Upper lobe of left lung (tissue), 6 donors: Measurements from ENCODE around the gene HIVEP3. TPM values are rescaled to one million over a fixed set of nuclear protein-coding genes. Genes with fewer than 3 reads are reported as not detected.

Experiments used
- ATAC-seq, 2 donors: fragments of 200-7000 bp; cut with Tn5 transposase; one replicate each; pipeline ENCODE4 v1.9.1; 2022; ENCODE audit warnings: mild to moderate bottlenecking in 2 of 2, moderate library complexity in 2 of 2; ENCODE audit not compliant: low FRiP score in 2 of 2
- DNase-seq, 2 donors: peaks; one replicate each; pipeline ENCODE4 v3.0.0-alpha.2; 2019 to 2020
- H3K27ac ChIP-seq, 4 donors: fragments of 200-600 bp; sonication (generic); one replicate each; pipeline ENCODE4 v1.5.1; 2016 to 2019
- H3K27me3 ChIP-seq, 4 donors: fragments of 200-600 bp; sonication (generic); one replicate each; pipeline ENCODE4 v1.5.1; 2017 to 2019
- H3K36me3 ChIP-seq, 4 donors: fragments of 200-600 bp; sonication (generic); one replicate each; pipeline ENCODE4 v1.5.1; 2016 to 2019
- H3K4me1 ChIP-seq, 4 donors: fragments of 200-600 bp; sonication (generic); one replicate each; pipeline ENCODE4 v1.5.1; 2018 to 2019
- H3K4me3 ChIP-seq, 4 donors: fragments of 200-600 bp; sonication (generic); one replicate each; pipeline ENCODE4 v1.5.1; 2017 to 2019; ENCODE audit warnings: mild to moderate bottlenecking in 2 of 4, moderate library complexity in 1 of 4
- H3K9me3 ChIP-seq, 4 donors: fragments of 200-600 bp; sonication (generic); one replicate each; pipeline ENCODE4 v1.5.1; 2018 to 2019
- EP300 ChIP-seq, 4 donors: sonication (generic); formaldehyde crosslinking; IDR thresholded peaks; one replicate each; pipeline ENCODE4 v1.5.1; 2017; ENCODE audit warnings: antibody characterized with exemption in 4 of 4, control low read depth in 2 of 4
- POLR2A ChIP-seq, 4 donors: fragments of 450-650 bp; IDR thresholded peaks; one replicate each; pipeline ENCODE4 v1.5.1; 2016 to 2017; ENCODE audit warnings: antibody characterized with exemption in 4 of 4, mild to moderate bottlenecking in 2 of 4
- POLR2AphosphoS5 ChIP-seq, 2 donors: sonication (generic); formaldehyde crosslinking; IDR thresholded peaks; one replicate each; pipeline ENCODE4 v1.5.1; 2017; ENCODE audit warnings: antibody characterized with exemption in 2 of 2
- WGBS, 2 donors: methylation state at CpG; one replicate each; pipeline ENCODE4 v1.1.5; 2017 to 2018; 5-methylcytosine and 5-hydroxymethylcytosine counted together
- total RNA-seq, 6 donors: library from RNA; depleted of rRNA in 4 of 6; stranded (reverse); fragments of >200 nt in 4 of 6; gene quantifications; one replicate each; pipeline versions ENCODE4 v1.1.0 to v1.2.1, GENCODE V29; 2016 to 2021
- TF ChIP-seq, protein P1 (sequence below), 6 experiments: fragments of 450-650 bp in 4 of 6; fragments of 200-600 bp in 2 of 6; sonication (generic) in 2 of 6; IDR thresholded peaks; one replicate each; pipeline ENCODE4 v1.5.1; 2016 to 2019; ENCODE audit warnings: antibody characterized with exemption in 6 of 6
- donor health status: DM: no; HTN: no; CAD: no; lungs with moderate emphysema.
- donor health status: DM: no; HTN: yes; CAD: no; lungs with severe emphysema.

Gene HIVEP3
- total RNA-seq, 6 donors from 2014 or later = 9.7 to 23.0 (median 11.6) TPM

- no peak overlapping the region for H3K27ac ChIP-seq
- ATAC-seq (no peak), DNase-seq (no peak)
- H3K36me3 ChIP-seq = no peaks in the 10 kb centered on the region
- WGBS, 2 donors = 97 to 100% methylated on average over 5 to 6 of the region's 6 CpGs
- TF ChIP-seq, protein P1, sequence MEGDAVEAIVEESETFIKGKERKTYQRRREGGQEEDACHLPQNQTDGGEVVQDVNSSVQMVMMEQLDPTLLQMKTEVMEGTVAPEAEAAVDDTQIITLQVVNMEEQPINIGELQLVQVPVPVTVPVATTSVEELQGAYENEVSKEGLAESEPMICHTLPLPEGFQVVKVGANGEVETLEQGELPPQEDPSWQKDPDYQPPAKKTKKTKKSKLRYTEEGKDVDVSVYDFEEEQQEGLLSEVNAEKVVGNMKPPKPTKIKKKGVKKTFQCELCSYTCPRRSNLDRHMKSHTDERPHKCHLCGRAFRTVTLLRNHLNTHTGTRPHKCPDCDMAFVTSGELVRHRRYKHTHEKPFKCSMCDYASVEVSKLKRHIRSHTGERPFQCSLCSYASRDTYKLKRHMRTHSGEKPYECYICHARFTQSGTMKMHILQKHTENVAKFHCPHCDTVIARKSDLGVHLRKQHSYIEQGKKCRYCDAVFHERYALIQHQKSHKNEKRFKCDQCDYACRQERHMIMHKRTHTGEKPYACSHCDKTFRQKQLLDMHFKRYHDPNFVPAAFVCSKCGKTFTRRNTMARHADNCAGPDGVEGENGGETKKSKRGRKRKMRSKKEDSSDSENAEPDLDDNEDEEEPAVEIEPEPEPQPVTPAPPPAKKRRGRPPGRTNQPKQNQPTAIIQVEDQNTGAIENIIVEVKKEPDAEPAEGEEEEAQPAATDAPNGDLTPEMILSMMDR (IDR thresholded peaks at IDR 0.05) = no peak
- TF ChIP-seq POLR2A (IDR thresholded peaks at IDR 0.05) = no peak
- TF ChIP-seq POLR2AphosphoS5 (IDR thresholded peaks at IDR 0.05) = no peak
- no peak for TF ChIP-seq EP300 (IDR thresholded peaks at IDR 0.05)
- no peaks in the 10 kb centered on the region for H3K9me3 ChIP-seq
- H3K27me3 ChIP-seq = no peaks in the 10 kb centered on the region
- no peak overlapping the region for H3K4me3 ChIP-seq
- no peaks in the 10 kb centered on the region for H3K4me1 ChIP-seq
Measured at GRCh38 chr1:41591891-41592290, 326.8 kb downstream of the HIVEP3 start.

DNA sequence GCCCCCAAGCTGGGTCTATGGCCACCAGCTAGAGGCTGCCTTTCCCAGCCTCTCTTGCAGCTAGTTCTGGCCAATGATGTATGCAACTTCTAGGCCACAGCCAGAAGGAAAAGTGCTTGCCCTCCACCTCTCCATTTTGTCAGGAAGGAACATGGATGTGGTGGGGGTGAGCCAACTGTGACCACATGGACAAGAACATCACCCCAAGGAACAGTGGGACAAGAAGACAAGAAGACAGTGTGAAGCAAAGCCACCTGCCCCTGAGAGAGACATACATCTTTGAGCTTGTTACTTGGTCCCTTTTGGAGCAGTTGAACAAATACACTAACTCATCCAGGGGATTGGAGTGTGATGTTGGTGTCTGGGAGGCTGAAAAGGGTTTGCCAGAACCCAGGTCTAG, 328.4 kb downstream of the HIVEP3 start:
- no peaks in the 10 kb centered on the region for H3K4me1 ChIP-seq
- no peak for DNase-seq
- H3K36me3 ChIP-seq = no peaks in the 10 kb centered on the region
- TF ChIP-seq, protein P1 (IDR thresholded peaks at IDR 0.05) = no peak
- H3K27me3 ChIP-seq = no peaks in the 10 kb centered on the region
- H3K4me3 ChIP-seq = no peak overlapping the region
- no peak for ATAC-seq
- no peaks in the 10 kb centered on the region for H3K9me3 ChIP-seq
- H3K27ac ChIP-seq = no peak overlapping the region

DNA sequence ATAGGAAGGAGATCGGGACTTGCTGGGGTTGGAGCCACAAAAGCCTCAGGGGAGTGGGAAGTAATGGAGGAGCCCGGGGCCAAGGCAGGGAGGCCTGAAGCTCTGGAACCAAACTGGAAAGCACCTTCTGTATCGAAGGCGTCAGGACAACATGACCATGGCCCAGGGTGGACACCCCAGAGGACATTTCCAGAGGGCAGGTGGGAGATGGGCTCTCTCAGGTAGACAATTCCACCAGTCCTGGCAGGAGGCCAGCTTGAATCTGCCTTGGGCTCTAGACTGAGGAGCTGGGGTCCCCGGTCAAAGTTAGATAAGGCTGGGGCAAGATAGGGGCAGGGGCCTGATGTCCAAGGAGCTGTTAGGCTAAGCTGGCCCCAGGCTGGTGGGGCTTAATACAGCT, 329.3 kb downstream of the HIVEP3 start:
- no peaks in the 10 kb centered on the region for H3K27me3 ChIP-seq
- H3K27ac ChIP-seq = no peak overlapping the region
- ATAC-seq = no peak
- no peak overlapping the region for H3K4me3 ChIP-seq
- no peak for DNase-seq
- no peaks in the 10 kb centered on the region for H3K4me1 ChIP-seq
- TF ChIP-seq EP300 (IDR thresholded peaks at IDR 0.05) = no peak
- peaks cover 0 to 6% (median 0%) of the 10 kb centered on the region in 4 donors for H3K36me3 ChIP-seq
- 89 to 100% methylated on average over 4 to 5 of the region's 5 CpGs for WGBS, 2 donors
- no peaks in the 10 kb centered on the region for H3K9me3 ChIP-seq

- no peak for DNase-seq
- Histone ChIP-seq H3K36me3 (peaks cover 0 to 12% (median 0%) of the 10 kb centered on the region in 4 donors), H3K4me3 (no peak overlapping the region), H3K27ac (no peak overlapping the region), H3K9me3 (no peaks in the 10 kb centered on the region), H3K4me1 (no peaks in the 10 kb centered on the region), H3K27me3 (no peaks in the 10 kb centered on the region)
- WGBS, 2 donors = 80 to 93% methylated on average over 1 to 5 of the region's 5 CpGs
- TF ChIP-seq EP300 (IDR thresholded peaks at IDR 0.05) (no peak), POLR2A (IDR thresholded peaks at IDR 0.05) (no peak), POLR2AphosphoS5 (IDR thresholded peaks at IDR 0.05) (no peak)
- TF ChIP-seq, protein P1 (IDR thresholded peaks at IDR 0.05) = no peak
- no peak for ATAC-seq
Measured at GRCh38 chr1:41588334-41588875, 330.3 kb downstream of the HIVEP3 start.

DNA sequence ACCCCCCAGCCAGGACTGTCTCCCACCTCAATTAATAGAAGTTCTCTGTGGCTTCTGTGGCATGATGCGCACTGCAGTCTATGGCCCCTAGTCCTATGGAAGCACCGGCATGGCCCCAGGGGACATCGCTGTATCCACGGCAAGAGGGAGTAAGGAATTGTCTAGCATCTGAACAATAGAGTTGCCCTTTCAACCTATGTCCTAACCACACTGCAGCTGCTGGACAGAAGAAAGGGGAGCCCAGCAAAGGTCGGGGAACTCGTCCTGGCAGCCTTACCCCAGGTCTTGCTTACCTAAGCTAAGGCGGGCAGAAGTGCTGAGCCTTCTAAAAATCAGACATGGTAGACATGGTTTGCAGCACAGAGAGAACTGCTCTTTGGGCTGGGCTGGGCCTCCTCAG, 330.9 kb downstream of the HIVEP3 start:
- H3K4me1 ChIP-seq = no peaks in the 10 kb centered on the region
- H3K27ac ChIP-seq = no peak overlapping the region
- ATAC-seq = no peak
- H3K9me3 ChIP-seq = no peaks in the 10 kb centered on the region
- 90 to 99% methylated on average over 3 to 7 of the region's 7 CpGs for WGBS, 2 donors
- no peak overlapping the region for H3K4me3 ChIP-seq
- no peaks in the 10 kb centered on the region for H3K27me3 ChIP-seq
- DNase-seq = no peak
- TF ChIP-seq, protein P1 (IDR thresholded peaks at IDR 0.05) = no peak
- TF ChIP-seq POLR2AphosphoS5 (IDR thresholded peaks at IDR 0.05) (no peak), EP300 (IDR thresholded peaks at IDR 0.05) (no peak), POLR2A (IDR thresholded peaks at IDR 0.05) (no peak)
- H3K36me3 ChIP-seq = peaks cover 0 to 12% (median 0%) of the 10 kb centered on the region in 4 donors
